SKM-1 treated with dmso at 0.1 percent for 144 hours (cell line): ENCODE data around the gene MED12L.
"Not testable (repeated sequence)": the region's sequence is repeated elsewhere in the genome, so short reads cannot be mapped to it uniquely, and the experiment has no call there.

ENCODE experiments used
- DNase-seq: peaks from one replicate; lab custom pipeline; 2025; ENCODE audit not compliant: unreplicated experiment; lab: John Stamatoyannopoulos, UW

The MED12L gene

DNA sequence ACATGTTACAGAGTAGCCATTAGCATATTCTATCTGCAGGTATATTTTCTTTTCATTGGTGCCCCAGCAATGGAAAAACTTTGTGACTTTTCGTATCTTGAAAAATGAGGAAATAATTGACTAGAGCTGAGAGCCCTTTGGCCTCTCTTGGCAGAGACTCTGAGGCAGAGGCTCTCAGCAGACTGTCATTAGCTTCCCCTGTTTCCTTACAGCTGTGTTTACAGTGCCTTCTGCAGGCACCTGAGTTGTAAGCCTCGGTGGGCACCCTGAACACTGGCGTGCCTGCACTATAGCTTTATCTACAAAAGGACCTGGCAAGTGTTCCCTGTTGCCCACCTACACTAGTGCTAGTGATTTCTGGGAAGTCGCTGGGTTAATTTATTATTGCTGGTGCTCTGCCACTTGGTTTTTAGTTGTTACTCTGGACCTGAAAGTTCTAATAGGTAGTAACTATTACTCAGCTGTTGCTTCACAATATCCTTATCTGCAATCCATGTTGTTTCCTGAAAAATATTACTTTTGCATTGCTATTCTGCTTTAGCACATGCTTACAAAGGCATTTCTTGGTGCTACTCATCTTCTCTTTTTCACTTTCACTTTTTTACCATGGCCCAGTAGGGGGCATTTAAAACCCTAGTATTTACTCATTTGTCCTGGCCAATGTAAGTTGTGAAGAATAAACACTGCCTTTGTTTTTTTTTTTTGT is 125.4 kb downstream of the MED12L start:
- no peak for DNase-seq

DNA sequence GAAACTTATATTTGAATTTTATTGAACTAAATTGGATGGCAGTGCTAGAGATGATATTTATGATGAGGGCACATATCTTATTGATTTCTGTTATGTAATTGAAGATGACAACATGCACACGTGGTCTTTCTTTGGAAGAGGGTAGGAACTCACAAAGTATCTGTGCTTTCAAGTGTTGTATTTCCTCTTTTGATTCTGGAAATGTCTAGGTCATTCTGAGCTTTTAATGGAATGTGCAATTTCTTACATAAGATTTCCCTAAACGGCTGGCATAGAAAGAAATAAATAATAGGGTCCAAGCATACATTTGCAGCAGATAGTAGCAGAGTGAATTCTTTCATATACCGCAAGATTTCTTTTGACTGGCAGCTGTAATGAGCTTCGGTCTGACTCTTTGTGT is 127.7 kb downstream of the MED12L start:
- no peak for DNase-seq

DNA sequence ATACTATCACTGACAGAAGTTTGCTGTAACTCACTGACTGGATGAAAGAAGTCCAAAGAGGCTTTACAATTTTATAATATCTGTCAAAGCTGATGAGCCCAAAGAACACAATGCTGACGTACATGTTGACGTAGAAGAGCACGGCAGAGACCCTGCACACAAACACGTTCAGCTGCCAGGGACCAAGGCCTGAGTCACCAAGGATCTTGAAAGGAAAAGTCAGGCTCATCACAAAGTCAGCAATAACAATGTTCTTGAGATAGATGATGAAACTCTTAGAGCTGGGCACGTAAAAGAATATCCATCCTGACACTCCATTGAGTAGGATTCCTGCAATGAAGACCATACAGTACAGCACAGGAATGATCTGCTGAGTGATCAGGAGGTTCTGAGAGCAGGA is 128.4 kb downstream of the MED12L start:
- no peak for DNase-seq

DNA sequence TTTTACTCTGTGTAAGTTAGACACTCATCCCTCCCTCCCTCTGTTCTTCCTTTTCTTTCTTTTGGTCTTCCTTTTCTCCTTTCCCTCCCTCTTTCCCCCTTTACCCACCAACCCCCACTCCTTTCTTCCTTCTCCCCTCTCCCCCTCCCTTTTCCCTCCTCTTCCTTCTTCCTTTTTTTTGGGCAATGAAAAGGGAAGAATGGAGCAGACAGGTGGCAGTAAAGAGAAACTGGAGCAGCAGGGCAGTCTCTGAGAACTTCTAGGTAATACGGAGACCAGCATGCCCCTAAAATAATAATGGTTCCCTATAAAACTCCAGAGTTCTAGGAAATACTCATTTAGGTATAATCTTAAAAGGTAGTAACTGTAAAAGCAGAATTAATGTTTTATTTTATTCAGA is 129.0 kb downstream of the MED12L start:
- no peak for DNase-seq

DNA sequence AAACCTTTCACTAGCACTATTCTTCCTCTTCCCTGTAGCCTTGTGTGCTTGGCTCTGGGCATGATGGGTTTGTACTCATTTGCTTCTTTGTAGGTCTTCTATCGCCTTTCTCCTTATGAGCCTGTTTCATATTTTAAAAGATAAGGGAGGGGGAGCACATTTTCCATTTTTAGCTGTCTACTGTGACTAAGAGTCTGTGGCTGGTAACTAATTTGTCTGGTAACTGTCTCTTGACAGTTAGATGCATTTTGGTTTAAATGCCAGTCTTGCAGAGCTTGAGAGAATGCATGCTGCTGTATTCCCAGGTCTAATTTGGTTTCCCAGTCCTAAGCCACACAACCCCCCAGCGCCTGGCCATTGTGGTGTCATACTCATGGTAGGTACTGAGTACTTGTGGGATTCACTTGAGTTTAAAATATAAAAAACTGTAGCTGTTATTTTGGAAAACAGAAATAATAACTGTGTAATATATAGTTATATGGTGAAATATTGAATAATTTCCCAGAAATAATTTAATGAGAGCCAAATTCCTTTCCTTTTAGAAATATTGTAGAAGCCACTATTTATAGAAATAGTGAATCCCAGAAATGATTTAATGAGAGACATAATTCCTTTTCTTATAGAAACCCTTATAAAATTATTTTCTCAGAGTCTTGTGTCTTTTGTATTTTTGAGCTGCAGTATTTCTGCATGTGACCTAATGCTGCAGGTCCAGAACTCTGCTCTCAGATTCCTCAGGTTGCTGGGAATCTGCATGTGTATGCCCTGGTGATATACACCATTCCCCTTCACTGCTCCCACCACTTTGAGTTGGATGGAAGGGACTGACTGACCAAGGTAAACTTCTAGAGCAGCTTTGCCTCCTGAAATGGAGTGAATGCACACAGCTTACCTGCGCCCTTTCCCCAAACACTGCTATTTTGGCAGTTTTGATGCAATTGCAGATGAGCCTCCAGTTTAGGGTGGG is 131.5 kb downstream of the MED12L start:
- no peak for DNase-seq

DNA sequence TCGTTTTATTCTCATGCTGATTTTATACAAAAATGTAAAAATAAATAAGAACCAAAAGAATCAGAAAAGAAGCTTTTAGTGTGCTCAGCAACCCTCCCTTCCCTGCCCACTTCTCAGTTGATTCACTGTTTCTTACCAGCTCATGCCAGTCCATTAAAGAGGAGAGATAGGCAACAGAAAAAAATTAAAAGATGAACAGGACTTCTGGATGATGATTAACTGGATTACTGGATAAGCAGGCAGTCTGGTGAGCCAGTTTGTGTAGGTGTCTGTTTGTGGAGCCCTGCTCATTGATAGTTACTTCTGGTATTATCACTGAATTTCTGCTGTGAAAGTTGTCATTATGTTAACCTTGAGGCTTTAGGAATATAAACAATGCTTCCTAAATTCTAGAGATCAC is 132.7 kb downstream of the MED12L start:
- DNase-seq, result no peak

DNA sequence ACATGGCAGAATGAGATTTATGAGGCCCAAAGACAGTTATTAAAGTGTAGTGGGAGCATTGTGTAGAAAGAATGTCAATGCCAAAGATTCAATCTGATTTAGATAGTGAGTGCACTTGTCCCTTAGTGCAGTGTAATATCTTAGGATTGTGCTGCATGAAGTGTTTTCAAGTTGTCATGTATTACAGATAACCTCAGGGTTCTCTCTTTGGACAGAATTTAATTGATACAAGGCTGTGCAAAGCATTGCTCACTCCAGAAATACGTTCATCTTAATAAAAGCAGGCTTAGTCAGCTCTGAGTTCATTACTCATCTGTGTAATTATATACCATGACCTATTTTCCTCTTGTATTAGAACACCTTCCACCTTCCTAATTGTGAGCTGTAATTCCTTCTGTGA is 133.6 kb downstream of the MED12L start:
- DNase-seq, result no peak

DNA sequence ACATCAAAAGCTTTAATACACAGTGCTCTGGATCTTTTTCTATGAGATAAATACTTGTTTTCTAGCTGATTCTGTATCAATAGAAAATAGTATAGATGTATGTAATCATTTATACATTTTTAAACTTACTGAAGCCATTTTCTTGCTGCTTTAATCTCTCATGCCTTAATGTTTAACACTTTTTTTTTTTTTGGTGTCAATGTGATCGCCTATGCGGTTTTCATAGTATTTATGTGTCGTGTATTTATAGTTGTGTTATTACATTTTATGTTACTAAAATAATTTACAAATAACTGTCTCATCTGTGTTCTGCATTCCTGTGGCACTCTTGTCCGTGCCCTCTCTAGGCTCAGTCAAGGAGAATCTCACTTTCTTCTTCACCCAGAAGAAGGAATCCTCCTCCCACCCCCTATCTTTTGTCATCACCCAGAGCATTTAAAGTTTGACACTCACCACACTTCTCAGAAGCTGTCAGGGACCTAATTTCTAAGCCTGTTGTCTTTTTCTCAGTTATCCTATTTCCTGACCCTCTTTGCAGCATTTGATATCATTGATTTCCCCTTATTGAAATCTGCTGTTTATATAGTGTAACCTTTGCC is 138.9 kb downstream of the MED12L start:
- DNase-seq, result no peak

DNA sequence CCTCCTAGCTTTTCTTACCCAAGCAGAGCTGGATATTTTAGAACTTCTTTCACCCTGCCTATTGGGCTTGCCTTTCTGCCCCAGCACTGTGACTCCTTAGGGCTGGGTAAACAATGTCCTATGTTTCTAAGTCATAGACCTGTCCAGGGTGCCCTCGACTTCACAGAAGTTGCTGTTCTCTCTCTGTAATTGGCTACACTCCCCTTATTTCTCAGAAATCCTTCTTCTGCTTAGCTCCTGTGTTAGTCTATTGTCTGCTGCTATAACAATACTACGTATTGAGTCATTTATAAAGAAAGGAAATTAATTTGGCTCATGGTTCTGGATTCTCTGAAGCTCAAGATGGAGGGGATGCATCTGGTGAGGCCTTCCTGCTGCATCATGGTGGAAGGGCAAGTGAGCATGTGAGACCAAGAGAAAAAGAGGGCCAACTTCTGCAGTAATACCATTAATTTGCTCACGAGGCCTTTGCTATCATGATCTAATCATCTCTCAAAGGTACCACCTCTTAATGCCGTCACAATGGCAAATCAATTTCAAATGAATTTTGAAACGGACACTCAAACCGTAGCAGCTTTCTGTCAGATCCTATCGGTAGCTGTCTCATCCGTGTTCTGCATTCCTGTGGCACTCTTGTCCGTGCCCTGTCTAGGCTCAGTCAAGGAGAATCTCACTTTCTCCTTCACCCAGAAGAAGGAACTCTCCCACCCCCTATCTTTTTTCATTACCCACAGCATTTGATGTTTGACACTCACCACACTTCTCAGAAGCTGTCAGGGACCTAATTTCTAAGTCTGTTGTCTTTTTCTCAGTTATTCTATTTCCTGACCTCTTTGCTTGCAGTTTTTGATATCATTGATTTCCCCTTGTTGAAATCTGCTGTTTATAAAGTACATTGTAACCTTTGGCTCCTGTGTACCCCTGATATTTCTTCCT is 139.8 kb downstream of the MED12L start:
- DNase-seq, result no peak

DNA sequence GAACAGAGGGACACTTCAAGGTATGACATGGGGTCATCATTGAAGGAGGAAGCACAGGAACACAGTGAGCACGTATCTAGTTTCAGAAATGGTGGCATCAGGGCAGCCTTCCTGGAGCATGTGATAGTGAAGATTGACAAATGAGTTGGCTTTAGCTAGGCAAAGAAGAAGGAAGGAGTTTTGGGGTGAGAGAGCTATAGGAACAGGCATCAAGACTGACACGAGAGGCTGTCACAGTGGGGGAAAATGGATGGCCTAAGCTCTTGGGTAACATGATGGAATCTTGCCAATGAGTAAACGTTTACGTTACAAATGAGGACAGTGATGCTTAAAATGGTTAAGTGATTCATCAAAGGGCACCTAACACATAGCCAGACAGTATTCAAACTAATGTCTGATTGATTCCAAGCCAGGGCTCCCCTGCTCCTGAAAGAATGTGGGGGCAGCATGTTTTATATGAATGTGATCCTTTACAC is 140.7 kb downstream of the MED12L start:
- no peak for DNase-seq

DNA sequence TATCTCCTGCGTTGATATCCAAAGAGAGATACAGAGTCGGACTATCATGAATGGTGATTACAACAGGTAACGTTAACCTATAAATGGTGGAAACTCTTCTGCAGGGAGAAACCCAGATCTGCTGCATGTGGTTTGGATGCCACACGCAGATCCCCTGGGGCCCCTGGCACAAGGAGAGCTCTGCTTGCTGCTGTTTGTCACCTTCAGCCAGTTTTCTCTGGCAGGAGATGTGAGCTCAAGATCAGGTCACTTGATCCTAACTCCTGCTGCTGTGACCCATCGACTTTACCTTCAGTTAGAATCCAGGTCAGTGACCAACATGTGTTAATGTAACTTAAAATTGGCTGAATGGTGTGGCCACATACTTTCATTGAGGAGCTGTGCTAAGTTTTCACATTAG is 141.4 kb downstream of the MED12L start:
- DNase-seq, result no peak

DNA sequence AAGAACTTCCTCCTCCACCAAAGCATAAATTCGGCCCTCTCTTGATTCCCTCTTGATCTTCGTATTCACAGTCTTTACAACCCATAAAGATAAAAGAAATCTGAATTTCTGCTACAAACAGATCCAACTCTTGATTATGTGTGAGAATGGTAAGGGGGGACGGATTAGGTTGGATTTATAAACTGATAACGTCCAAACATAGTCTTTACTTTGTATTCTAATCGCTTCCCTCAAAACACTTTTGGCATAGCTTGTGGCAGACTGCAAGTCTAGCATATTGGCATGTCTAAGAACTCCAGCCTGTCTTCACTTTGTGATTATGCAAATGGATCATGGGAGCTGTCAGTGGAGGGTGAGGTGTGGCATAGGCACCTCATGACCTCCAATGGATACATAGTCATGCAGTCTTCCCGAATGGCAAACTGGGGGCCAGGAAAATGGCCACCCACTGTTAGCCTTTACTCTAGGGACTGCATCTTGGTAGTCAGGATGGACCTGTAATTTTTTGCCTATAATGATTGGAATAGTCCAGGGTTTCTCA is 141.9 kb downstream of the MED12L start:
- no peak for DNase-seq

DNA sequence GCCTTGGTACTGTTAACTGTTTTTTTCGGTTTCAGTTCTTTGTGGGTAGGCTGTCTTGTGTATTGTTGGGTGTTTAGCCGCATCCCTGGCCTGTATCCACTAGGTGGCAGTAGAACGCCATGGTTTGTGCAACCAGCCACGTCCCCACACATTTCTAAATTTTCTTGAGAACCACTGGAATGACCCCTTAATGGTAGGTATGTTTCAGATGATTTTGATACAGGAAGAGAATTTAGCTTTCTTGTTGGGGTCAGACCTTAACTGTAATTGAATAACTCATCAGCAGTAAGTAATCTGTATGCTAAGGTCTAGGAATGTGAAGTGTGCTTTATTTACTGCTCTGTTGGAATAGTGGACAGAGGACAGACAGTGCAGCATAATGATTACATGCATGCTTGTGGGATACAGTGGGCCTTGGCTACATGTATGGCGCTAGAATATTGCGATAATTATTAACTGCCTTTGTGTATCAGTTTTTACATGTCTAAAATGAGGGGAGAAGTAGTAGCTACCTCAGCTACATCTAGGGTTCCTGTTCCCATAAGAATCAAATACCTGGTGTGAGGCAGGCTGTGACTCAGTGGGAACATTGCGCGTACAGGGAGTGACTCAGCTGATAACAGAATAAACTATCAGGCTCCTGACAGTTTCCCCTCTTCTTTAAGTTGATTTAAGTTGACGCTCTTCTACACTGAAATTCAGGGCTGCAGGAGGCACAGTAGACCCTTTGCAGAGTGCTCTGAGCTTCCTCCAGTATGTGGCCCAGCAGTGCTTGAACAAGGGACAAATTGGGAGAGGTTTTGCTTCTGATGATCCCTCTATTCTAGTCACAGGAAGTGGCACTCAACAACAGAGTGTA is 142.6 kb downstream of the MED12L start:
- peak; percentile 40 for DNase-seq

DNA sequence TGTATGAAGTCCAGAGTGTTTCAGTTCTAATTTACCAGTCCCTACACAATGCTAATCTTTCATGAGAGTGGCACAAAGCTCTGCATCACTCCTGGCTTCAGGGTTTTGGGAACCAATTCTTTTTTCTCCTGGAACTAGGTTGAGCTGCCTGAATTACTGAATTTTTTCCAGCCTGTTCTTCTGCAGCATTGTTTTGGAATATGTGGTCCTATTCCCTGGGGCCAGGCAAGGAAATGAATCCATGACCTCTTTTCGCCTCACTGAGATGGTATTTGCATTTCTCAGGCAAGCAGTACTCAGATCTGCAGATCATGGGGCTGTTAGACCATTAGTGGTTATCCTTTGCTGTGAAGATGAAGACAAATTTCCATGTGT is 143.2 kb downstream of the MED12L start:
- no peak for DNase-seq

DNA sequence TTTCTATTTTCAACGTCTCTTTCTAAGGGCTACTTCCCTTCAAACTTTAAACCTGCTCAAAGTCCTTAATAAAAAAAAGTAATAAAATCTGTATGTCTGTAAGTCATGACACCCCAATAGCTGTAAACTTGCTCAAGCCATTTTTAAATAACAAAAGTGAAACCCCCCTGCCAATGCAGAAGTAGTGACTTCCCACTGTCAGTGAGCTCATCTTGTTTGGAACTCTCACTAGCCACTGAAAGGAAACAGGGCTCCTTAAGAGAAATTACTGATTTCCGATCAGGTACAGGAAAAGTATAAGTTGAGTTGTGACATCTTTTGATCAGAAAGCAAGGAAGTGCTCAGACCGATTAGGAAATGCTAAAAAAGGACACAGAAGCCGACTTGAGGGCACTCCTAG is 145.2 kb downstream of the MED12L start:
- DNase-seq, result peak; percentile 74

DNA sequence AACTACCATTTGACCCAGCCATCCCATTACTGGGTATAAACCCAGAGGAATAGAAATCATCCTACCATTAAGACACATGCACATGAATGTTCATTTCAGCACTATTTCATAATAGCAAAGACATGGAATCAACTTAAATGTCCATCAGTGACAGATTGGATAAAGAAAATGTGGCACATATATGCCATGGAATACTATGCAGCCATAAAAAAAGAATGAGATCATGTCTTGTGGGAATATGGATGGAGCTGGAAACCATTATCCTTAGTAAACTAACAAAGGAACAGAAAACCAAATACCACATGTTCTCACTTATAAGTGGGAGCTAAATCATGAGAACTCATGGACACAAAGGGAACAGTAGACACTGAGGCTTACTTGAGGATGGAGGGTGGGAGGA is 146.9 kb downstream of the MED12L start:
- not testable (repeated sequence) for DNase-seq

DNA sequence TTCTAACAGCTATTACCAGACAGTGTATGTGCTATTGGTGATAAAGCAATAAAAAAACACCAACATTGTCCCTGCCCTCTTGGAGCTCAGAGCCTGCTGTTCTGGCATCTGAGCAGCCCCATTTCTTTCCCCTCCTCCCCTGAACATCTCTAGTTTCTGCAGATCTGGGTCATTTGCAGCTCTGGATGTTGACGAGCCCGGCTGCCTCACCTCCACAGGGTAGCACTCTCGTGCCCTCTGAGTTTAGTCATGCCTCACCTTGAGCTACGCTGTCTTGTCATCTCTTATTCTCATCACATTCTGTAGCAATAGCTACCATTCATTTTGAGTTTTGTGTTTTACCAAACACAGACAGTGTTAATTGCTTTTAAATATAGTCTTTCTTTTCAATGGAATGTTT is 147.5 kb downstream of the MED12L start:
- no peak for DNase-seq

DNA sequence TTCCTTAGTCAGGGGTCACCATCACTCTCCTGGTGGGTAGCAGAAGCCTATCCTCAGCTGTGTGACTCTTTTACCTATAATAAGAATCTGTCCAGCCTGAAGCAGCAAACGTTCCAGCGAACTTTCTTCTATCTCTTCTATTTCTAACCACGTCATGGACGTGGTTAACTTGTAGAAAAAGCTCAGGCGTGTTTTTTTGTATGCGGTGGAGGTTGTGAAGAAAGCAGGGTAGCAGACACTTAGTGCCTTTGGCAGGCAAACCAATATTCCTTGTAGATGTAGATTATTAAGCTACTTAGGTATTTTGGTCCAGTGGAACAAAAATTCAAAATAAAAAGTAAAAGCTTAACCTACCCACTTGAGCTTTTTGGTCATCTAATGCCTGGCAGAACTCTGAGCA is 149.4 kb downstream of the MED12L start:
- DNase-seq, result no peak

DNA sequence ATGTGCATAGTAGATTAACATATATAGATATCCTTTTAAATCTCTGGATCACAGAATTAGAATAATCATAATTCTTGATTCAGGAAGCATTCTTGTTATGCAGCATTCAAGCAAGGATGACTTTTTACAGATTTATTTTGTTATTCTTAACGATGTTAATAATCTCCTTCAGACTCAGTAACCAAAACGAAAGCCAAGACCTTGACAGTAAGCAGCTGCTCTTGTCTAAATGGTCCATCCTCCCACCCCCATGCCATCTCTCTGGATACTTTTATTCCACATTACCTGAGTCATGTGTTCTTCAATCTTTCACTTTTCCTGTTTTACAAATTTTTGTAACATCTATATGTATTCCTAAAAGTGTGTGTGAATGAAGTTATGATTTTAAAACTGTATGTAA is 150.9 kb downstream of the MED12L start:
- no peak for DNase-seq

DNA sequence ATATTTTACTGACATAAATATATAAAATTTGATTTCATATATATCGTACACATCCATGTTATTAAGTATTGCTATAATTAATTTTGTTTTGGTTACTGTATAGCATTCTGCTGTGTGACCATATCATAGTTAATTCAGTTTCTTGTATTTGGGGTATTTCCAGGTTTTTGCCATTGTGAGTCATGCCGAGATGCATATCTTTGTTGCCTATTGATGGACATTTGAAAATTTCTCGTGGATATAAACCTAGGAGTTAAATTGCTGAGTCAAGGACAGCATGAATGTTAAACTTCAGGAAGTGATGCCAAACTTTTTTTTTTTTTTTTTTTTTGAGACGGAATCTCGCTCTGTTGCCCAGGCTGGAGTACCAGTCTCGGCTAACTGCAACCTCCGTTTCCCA is 151.3 kb downstream of the MED12L start:
- DNase-seq, result no peak
